ENCODE data around the gene CHDH.

Gene CHDH

GRCh38 chr3:53787016-53787415 is 59.2 kb downstream of the CHDH start:
- DNase-seq = no peak

DNA sequence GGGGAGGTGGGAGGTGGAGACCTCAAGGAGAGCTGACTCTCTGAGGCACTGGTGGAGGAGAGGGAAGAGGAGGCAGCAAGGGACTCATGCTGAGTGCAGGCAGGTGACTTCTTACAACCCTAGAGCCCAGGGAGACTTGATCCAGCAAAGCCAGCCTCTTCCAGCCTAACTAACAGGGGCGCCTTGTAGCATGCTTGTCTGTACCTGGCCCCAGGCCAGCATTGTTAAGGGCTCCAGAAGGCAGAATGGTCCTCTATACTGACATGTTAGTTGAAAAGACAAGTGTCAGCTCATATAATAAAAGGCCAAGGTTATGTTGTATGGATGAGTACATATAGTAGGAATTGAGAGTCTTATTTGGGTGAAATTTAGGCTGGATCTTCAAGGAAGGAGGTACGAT is 65.4 kb downstream of the CHDH start:
- DNase-seq = no peak

- no peak for DNase-seq
Observed at GRCh38 chr3:53780171-53780570, 66.0 kb downstream of the CHDH start.

GRCh38 chr3:53778153-53778552 is 68.1 kb downstream of the CHDH start:
- no peak for DNase-seq

GRCh38 chr3:53777468-53777867 is 68.8 kb downstream of the CHDH start:
- DNase-seq = no peak

GRCh38 chr3:53776494-53777101 is 69.6 kb downstream of the CHDH start:
- DNase-seq = no peak

DNA sequence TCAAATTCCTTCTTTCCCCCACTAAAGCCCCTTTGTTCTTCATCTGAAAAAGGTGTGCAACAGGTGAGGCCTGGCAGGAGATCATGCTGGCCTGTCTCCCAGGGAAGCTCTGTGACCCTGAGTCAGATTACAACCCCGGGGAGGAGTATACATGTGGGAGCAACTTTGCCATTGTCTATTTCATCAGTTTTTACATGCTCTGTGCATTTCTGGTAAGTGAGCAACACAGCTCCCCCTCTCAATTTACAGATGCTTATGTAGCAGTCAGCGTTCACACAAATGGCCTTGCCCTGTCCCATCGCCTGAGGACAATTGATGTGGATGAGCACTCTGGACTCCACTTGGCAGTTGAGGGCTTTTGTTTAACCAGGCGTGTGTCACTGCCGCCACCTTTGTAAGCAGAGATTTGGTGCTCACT is 70.4 kb downstream of the CHDH start:
- peak; percentile 1 to 50 (median 30) for DNase-seq

DNA sequence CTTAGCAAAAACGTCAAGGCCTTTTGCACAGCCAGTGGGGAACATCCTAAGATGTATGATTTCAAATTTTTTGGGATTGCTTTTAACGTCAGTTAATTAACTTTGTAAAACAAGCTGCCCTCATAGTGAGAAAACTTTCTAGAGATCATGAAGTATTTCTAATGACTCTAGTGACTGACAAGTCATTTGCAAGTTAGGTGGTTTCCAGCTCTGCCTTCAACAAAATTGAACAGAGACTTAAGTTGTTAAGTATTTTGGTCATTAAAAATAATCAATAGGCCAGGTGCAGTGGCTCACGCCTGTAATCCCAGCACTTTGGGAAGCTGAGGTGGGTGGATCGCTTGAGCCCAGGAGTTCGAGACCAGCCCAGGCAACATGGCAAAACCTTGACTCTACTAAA is 71.2 kb downstream of the CHDH start:
- no peak for DNase-seq

GRCh38 chr3:53774414-53774813 is 71.8 kb downstream of the CHDH start:
- no peak for DNase-seq

DNA sequence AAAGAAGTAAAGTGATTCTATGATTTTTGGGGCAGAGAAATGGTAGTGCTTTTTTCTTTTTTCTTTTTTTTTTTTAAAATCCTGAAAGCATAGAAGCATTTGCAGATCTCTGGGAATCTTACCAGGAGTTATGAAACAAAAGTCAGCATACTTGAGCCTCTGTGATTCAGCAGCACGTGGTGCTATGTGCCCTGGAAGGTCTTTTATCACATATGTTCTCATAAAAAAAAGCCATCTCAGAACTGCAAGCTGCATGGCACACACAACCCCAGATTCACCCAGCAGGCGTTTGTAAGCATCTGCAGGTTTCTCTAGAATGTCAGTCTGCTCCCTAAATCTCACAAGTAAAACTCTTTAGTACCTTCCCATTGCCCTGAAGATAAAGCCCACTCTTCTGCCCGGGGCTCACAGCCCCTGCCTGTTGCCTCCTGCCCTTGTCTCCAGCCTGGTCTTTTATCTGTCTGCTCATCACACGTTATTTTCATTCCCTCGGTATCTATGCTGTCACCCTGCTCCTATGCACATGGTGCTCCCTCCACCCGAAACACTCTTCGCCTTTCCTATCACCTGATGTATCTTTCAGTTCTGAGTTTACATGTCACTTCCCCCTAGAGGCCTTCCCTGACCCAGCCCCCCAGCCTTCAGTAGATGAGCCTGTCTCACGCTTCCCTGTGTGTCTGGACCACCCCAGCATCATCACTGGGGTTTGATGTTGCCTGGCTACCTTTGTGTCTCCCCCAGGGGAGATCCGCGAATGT is 72.4 kb downstream of the CHDH start:
- DNase-seq = no peak

- no peak for DNase-seq
Observed at GRCh38 chr3:53773021-53773436, 73.2 kb downstream of the CHDH start.

- DNase-seq = no peak
Observed at GRCh38 chr3:53772562-53772961, 73.7 kb downstream of the CHDH start.

- no peak for DNase-seq
Observed at GRCh38 chr3:53768478-53769459, 77.5 kb downstream of the CHDH start.

GRCh38 chr3:53766706-53767105 is 79.5 kb downstream of the CHDH start:
- no peak for DNase-seq

DNA sequence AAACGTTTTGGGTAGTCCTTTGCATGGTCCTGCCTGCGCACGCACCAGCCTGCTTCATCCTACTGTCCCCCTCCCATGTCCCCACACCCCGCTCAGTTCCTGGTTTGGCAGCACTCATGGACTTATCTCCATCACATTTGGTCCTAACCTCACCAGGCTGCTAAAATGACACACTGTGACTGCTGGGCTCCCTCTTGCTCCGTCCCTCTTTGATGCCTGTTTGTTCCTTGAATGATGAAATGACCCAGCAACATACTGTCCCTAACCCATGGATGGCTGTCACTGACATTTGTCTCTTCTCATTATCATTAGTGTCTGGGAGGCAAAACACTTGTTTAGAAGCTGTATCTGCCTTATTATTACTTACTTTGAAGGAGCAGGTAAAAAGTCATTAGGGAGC is 80.5 kb downstream of the CHDH start:
- DNase-seq = no peak

DNA sequence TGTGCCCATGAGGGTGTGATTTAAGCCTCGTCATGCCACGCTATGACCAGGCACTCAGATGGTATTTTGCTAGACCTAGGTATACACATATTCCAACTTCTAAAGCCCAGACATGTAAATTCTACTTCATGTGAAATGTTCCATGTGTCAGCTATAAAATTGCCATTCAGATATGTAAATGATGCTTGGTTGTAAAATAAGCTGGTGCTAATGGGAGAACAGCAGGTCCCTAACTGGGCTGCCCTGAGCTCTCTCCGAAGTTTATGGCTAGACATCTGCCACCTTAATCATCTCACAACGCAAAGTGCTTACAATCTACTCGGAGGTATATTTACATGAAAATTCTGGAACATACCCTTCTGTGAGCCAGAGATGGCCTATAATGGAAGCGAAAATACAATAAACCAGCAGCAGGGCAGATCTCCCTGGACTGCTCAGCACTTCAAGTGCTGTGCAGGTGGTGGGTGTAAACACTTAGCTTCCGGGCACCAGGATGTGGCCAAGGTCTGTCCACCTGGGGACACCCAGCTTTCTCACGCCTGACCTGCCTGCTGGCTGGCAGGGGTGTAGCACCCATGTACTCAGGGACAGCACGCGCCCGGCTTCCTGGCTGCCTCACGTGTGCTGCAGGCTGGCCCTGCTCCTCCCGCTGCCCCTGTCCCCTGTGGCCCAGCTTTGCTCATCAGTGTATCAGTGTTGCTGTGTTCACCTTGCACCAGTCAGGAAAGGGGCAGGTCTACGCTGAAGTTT is 82.0 kb downstream of the CHDH start:
- DNase-seq = peak; percentile 52 to 76 (median 54)

GRCh38 chr3:53763353-53763752 is 82.9 kb downstream of the CHDH start:
- no peak for DNase-seq

All from NCI-H1417 (cell line).